CD4-positive, alpha-beta T cell treated with Interleukin-17A for 4 hours (primary cell): ENCODE measurements around the gene IGSF9B.

ENCODE experiments used
- DNase-seq: peaks from one replicate; pipeline ENCODE4 v3.0.0-alpha.2; 2020; ENCODE audit warnings: mixed read lengths

The IGSF9B gene

DNA sequence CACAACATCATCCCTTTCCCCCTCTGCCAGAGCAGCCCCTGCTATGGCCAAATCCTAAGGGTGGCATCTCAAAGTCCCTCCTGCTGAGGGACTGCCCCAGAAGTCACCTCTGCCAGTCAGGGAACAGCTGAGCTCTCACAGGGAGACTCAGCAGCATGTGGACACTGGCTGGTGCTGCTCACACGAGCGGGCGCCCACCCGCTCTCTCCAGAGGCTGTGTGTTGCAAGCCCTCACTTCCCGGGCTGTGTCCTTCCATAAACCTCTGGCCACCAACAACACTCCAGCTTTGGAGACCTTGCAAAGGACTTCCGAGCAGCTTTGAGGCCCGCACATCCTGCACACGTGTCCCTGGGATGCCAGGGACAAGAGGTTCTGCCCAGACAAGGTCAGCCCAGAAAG is 2.8 kb downstream of the IGSF9B start:
- no peak for DNase-seq

DNA sequence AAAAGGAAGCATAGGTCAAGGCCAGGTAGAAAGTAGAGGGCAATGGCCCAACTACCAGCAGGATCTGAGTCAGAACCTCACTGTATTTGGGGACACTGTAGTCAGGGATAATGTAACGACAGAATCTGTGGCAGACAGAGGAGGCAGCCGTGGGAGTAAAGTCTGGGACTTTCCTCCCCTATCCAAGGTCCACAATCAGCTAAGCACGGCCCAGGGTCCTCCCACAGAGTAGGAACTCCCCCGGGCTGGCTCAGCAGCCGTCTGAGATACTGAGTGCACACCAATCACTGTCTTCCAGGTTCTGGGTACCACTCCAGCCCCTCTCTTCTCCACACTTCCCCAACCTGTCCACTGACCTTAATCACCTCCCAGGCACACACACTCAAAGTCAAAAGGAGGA is 3.2 kb downstream of the IGSF9B start:
- no peak for DNase-seq

DNA sequence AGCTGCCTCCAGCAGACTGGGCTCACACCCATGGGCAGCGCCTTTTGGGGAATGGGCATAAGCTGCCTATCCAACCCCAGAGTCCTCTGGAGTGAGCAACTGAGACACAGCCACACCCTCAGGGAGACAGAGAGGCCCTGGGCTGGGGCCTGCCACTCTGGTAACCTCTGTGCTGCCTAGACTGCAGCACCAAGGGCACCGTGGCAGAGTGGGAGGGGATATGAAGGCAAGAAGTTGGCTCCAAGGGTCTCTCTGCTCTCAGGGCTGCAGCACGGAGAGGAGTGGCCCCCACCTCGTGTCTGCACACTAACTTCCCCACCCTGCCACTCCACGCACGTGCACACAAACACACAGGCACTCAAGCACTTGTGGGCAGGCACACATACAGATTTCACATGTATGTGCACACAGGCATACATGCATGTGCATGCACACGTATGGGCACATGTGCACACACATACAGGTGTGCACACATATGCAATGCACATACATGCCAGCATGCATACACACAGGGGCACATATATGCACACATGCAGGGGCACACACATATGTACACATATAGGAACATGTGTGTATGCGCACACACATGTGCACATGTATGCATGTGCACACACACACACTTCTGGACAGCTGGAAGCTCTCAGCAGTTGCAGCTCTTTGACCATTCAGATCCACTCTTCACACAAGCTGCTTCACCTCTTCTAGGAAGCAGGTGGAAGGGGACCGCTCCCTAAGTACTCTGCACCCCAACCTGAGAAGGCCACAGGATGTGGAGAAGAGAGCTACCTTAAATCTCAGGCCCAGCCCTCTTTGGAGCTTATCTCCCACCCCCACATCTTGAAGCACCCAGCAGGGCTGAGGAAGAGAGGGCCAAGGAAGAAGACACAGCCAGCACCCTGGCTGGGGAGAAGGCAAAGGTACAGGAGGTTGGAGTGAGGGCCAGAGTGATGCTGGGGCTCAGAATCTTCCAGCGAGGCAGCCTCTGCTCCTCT is 4.3 kb downstream of the IGSF9B start:
- no peak for DNase-seq

DNA sequence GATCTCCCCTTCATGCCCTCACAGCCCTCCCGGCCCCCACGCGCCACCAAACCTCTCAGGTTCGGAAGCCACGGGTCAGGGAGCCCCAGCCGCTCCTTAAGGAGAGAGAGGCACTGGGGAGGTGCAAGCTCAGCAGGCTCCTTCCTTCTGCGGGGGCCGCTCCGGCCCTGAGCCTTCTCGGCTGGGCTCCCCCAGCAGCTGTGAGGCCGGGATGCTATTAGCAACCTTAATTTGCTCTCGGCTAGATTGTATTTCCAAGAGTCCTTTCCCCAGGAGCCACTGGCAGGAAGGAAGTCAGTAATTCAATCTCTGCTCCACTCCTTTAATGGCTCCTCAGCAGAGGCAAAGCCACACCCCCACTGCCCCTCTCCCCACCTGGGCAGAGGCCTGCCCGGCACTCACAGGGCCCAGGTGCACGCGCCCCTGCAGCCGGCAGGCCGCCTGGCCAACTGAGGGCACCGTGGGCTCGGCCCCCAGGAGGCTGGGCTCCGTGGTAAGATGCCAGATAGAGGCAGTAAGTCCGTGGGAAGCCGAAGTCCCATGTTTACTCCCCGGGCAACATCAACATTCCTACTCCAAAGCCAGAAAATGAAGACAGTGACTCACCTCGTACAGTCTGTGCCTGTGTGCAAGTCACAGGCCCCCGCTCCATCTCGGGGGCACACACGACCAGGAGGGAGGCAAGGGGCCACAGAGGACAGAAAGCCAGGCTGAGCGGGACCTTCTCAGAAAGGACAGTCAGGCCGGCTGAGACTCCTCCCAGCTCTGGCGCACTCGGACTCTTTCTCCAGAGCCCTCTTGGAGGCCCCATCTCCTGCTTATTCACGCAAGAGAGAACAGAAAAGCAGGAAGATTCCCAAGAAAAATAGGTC is 5.2 kb downstream of the IGSF9B start:
- DNase-seq, result no peak

DNA sequence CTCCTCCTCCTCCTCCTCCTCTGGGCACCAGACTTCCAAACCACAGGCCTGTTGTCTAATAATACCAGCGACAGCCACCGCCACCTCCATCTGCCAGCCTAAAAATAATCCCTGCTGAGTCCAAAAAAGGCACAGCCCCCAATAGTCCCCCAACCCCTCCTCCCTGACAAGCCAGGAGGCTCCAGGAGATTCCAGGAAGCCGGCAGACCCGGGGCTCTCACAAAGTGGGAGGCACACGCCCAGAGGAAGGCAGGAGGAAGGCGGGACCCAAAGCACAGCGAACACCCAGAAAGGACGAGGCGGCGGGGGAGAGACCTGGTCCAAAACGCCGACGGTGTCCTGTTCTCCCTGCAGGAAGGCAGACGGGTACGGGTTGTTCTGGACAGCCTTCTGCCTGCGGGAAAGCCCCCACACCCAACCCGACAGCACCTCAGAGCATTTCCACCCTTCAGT is 5.9 kb downstream of the IGSF9B start:
- no peak for DNase-seq

DNA sequence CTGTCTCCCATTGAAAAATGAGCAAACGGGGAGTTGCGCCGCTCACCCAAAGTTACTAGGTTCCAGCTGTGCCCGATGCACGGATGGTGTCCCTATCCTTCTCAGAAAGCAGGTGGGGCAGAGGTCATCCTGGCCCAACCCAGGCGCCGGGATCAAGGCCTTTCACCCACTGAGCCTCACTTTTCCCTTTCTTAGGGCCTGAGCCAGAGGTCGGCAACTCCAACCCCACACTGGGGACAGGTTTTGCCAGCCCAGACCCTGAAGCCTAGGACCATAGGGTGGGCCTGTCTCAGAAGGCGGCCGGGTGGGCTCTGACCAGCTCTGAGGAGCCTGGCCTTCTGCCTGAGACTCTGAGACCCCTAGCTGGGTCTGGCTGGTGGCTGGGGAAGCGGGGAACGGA is 6.3 kb downstream of the IGSF9B start:
- no peak for DNase-seq

DNA sequence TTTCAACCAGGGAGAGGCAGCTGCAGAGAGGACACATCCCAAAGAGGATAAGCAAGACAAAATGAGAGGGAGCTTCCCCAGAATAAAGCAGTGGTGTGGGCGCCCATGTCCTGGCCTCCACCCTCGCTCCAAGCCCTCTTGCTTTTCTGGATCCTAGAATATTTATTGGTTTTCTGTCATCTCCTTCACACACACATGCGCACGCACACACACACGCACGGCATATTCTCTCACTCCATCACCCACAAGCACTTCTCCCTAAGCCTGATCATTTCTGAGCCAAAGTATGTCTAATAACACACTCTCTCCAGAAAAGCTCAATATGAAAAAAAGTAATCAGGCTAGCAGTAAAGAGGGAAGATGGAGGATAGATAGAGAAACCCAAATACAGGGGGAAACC is 7.6 kb downstream of the IGSF9B start:
- no peak for DNase-seq

DNA sequence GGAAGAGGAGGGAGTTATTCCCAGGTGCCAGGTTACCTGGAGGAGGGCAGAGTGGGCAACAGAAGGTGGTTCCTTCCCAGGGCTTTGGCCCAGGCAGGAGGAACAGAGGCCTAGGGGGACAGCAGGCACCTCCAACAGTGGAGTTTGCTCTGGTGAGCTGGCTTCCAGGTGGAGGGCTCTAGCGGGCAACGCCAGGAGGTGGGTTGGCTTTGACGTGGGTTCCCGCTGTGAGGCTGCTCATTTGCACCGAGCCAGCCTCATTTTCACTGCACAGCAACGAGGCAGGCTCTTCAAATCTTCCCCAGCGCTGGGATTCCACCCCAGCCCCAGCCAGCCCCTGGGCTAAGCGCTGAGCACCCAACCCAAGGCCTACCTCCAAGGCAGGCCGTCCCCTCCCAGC is 8.1 kb downstream of the IGSF9B start:
- no peak for DNase-seq

DNA sequence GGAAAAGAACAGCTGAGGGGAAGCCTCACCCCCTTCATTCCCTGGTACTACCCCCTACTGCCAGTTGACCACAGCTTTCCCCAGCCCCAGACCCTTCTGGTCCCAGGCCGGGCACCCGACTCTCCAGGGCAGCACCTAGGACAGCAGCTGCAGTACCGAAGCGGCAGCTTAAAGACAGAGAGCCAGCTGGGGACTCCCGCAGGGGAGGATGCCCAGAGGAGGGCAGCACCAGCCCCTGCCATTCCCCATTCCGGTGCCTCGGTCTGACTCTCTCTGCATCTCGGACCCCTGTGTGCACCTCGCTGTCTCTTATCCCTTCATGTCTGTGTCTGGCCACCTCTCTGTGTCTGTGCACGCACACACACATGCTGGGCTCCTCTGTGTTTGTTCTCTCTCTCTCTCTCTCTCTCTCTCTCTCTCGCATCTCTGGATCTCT is 9.4 kb downstream of the IGSF9B start:
- DNase-seq, result peak; percentile 71

DNA sequence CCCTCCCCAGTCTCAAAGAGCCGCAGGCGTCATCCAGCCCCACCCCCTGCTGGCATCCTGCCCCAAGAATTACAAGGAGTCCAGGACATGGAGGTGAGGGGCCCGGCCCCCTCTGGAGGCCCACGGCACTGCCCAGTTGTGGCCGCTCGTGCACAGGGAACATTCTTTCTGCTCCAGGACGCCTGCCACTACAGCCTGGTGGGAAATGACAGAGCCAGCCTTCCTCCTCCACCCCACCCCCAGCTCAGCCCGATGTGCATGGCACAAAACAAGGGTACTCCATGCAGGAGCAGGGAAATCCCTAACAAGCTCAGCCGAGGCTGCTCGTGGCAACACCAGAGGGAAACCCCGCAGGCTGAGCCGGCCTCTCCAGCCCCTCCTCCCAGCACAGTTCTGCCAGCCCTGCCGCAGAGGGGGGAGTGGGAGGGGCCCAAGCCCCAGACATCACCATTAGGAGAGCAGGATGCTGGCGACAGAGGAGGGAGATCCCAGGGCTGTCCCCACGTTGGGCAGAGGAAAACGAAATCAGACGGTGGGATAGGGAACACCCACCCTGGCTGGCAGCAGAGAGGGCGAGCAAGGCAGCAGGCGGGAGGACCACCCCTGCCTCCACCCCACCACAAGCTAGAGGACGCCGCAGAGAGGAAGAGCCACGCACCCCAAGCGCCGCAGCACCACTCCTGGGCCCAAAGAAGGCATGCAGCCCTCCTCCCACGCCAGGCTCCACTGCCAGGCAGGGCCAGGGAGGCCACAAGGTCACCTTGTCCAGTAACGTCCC is 10.0 kb downstream of the IGSF9B start:
- DNase-seq, result no peak

DNA sequence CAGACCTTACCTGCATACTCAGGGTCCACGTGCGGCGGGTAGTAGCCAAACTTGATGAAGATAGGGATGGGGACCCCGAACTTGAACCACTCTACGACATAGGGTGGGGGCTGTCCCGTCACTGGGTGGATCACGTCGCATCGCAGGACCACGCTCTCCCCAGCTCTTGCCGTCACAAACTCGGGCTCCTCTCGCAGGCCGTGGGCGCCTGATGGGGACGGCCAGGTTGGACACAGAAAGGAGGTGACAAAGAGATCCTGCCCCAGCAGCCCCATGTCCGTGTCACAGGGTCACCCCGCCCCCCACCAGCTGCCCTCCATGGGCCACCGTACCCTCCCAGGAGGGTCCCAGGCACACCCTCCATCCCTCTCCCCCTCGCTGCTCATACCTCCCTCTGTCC is 10.7 kb downstream of the IGSF9B start:
- no peak for DNase-seq

DNA sequence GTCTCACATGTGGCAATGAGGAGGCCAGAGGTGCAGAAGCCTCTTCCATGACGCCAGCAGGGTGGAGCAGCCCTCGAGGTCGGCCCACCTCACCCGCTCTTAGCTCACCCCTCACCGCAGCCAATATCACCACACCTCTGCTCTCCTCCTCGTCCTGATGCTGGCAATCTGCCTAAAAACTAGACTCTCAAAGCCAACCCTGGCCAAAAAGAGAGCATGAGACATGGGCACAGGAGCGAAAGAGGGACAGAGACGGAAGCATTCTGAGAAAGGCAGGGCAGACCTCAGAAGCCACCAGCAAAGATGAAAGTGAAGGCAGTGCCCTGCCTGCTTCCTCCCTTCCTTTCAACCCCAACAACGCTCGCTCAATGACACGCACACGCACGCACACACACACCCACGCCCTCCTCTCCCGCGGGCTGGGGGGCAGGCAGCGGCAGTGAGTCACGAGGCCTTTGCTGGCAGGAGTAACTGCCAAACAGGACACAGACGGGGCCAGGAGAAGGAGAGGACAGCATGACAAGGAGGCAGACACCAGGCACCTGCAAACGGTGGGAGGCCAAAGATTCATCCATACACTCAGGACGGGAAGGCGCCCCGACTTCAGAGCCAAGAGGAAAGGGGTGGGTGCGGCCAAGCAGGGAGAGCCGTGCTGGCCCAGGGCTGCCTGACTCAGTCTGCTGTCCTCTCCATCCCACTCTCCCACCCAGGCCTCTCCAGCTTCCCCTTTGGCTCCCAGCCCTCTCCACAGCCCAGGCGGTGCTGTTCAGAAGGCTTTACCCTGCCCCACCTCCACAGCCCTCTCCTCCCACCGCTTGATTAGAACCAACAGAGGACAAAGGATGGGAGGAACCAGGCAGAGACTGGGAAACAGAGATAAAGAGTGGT is 11.4 kb downstream of the IGSF9B start:
- DNase-seq, result peak; percentile 87

DNA sequence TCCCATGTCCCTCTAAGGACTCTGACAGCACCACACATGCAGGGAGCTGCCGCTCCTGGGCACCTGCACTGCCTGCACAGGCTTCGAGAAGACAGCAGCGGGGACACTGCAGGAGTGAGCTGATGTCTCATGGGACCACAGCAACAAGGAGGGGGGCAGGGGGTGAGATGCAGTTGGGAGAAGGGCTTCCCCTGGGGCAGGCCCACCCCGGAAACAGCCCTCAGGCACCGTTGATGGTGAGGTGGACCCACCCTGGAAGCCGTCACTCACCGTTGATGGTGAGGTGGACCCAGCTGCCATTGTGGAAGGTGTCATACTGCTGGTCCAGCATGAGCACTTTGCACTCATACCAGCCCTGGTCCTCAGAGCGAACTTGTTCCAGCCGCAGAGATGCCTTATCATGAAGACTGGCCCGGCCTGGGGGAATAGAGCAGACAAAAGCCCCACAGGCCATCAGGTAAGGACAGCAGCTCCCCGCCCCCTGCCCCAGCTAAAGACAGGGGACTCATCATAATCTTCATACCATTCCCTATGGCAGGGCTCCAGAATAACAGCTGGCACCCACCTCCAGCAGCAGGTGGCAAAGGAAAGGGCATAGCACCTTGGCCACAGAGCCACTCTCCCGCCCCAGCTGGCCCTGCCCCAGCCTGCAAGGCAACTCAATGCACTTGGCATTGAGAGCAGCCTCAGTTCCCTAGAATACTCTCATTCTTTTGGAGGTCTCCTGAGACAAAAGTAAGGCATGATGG is 12.6 kb downstream of the IGSF9B start:
- DNase-seq, result no peak

DNA sequence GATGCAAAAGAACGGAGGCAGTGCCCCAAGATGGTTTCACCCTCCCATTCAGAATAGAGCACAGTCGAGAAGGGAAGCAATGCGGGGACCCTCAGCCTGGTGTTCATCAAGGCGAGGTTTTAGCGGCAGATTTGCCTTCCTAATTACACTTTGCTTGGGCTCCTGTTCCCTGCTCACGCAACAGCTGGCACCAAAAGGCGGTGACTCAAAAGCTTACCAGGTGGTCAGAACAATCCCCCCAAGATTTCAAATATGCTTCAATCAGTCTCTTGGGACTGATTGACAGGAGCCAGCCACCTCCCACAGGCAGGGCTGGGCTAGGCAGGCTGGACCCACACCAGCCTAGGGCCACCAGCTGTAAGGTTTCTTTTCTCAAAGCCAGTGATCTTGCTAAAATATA is 14.2 kb downstream of the IGSF9B start:
- no peak for DNase-seq

DNA sequence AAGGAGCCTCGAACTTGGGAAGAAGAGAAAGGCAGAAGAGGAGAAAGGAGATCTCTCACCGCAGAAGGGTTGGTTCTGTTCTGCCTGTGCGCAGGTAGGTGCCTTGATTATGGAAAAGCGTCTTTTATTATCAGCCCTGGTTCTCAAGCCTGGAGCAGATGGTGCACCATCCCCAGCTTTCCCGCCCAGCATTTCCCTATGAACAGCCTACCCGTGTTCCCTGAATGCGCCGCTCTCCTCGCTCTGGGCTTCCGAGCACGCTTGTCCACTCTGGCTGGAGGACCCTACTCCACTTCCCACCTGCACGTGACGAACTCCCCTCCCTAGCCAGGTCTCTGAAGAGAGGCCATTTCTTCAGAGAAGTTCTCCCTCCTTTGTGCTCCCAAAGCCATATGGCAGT is 15.2 kb downstream of the IGSF9B start:
- DNase-seq, result no peak

DNA sequence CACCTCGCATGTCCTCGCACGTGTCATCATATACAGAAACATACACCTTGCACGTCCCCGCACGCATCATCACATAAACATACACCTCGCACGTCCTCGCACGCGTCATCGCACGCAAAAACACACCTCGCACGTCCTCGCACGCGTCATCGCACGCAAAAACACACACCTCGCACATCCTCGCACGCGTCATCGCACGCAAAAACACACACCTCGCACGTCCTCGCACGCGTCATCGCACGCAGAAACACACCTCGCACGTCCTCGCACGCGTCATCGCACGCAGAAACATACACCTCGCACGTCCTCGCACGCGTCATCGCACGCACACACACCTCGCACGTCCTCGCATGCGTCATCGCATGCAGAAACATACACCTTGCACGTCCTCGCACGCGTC is 16.7 kb downstream of the IGSF9B start:
- DNase-seq, result no peak

DNA sequence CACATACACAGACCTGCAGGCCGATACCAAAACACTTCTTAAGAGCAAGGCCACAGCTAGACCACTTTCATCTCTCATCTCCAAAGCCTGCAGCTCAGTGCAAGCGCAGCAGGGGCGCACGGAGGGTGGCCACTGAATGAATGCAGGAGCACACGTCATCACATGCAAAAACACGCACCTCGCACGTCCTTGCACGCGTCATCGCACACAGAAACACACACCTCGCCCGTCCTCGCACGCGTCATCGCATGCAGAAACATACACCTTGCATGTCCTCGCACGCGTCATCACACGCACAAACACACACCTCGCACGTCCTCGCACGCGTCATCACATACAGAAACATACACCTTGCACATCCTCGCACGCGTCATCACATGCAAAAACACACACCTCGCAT is 17.2 kb downstream of the IGSF9B start:
- no peak for DNase-seq

DNA sequence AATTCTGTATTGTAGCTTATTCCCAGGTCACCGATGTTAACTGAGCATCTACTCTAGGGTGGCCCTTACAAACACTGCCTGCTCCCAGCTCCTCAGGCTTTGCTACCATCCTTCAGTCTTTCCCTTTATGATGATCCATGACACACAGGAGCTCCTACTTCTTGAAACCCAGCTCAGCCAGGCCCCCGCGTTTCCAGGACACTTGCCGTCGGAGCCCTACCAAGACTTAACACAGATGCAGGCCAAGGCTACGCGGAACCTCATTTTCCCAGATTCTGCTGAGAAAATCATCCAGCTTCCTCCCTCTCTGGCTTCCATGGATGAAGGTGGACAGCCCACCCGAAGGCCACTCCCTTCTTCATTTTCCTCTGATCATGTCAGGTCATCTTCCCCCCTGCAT is 18.6 kb downstream of the IGSF9B start:
- DNase-seq, result no peak

DNA sequence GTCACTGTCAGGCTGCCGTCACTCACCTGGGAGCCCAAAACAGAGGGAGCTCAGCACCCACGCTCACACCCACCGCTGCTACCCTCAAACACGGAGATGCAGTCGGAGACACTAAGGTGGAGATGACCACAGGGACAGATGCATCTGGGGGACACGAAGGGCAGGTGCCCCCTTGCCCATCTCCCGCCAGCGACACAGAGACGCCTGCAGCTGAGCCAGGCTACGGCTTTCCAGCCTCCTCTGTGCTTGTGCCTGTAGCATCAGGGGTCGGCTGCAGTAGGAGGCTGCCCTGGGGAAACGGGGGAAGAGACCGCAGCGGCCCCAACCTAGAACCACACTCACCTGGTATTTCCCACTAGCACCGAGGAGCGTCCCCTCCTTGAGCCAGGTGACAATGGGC is 19.3 kb downstream of the IGSF9B start:
- no peak for DNase-seq

DNA sequence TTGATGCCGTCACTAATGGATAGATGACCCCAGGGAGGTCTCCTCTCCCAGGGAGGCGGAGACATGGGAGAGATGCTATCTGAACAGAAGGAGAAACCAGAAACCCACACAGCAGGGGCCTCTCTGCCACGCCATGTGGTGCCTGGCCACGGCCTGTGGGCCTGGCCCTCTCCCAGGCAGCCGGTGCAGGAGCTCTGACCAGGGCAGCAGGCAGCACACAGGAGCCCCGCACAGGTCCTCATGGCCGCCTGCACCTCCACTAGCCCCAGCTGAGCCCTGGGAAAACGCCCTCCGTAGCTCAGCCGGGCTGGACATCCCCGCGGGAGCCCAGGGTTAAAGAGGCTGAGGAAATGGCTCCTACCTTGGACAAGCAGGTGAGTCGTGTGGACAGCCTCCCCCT is 19.8 kb downstream of the IGSF9B start:
- DNase-seq, result no peak

DNA sequence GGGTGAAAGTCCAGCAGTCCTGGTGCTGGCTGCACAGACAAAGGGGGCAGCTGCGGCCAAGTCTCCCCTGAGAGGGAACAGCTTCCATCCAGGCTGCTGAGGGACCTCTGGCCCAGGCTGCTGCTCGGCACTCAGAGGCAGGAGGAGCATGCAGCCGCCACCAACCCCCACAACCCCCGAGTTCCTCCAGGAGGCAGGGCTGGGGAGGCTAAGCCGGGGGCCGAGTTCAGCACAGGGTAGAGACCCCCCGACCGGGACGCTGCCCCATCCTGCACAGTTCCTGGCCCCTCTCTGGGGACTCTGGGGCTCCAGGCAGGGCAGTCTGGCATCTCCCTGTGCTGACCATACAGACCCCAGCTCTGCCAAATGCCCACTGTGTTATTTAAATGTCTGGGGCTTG is 20.2 kb downstream of the IGSF9B start:
- no peak for DNase-seq
